NCI-H2196 (cell line): ENCODE measurements around the gene SIRT7.

Source experiments
- DNase-seq: peaks from one replicate; lab custom pipeline; 2025; ENCODE audit not compliant: unreplicated experiment; lab: John Stamatoyannopoulos, UW

The SIRT7 gene

DNA sequence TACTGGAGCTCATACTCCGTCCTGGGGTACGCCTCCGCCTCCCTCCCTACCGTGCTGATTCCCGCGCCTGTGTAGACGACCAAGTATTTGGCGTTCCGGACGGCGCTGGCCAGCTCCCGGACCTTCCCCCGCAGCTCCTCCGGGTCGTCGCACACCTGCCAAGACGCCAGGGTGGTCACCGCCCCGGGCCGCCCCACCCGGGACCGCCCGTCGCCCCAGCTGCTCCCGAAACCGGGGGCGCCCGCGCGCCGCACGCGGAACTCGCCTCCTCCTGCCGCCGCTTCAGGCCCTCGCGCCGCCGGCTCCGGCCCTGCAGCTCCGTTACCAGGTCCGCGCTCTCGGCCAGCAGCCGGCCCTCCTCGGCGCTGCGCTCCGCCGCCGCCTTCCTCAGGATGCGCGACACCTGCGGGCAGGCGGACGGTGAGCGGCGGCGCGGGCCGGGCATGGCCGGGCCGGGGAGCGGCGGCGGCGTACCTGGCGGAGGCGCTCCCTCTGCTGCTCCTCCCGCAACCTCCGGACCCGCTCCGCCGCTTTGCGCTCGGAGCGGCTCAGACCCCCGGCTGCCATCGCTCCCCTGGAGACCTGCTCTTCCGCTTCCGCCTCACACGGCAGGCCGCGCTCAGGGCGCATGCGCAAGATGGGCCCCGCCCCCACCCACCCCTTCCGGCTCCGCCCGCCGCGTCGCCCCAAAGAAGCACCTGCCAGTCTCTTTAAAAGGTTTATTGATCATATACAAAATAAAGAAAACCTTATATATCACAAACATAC lies at the start of gene SIRT7:
SIRT7 (minus strand) TSS at position 612 of the 768 bp plus-strand sequence; CDS start at position 567, 45 bp downstream.
- DNase-seq: peak; percentile 93

DNA sequence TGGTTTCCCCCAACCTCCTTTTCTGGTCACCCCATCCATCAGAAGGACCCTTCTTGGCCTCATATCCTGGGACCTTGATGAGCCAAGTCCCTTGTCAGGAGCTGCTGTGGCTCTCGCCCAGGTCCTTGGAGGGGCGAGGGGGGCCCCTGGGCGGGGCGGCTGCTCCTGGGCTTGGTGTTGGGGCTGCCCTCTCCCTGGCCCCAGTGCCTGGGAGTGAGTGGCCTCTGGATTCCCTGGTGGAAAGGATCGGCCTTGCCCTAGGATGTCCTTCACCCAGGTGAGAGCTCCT lies 49.2 kb upstream of the SIRT7 start:
- DNase-seq: no peak

DNA sequence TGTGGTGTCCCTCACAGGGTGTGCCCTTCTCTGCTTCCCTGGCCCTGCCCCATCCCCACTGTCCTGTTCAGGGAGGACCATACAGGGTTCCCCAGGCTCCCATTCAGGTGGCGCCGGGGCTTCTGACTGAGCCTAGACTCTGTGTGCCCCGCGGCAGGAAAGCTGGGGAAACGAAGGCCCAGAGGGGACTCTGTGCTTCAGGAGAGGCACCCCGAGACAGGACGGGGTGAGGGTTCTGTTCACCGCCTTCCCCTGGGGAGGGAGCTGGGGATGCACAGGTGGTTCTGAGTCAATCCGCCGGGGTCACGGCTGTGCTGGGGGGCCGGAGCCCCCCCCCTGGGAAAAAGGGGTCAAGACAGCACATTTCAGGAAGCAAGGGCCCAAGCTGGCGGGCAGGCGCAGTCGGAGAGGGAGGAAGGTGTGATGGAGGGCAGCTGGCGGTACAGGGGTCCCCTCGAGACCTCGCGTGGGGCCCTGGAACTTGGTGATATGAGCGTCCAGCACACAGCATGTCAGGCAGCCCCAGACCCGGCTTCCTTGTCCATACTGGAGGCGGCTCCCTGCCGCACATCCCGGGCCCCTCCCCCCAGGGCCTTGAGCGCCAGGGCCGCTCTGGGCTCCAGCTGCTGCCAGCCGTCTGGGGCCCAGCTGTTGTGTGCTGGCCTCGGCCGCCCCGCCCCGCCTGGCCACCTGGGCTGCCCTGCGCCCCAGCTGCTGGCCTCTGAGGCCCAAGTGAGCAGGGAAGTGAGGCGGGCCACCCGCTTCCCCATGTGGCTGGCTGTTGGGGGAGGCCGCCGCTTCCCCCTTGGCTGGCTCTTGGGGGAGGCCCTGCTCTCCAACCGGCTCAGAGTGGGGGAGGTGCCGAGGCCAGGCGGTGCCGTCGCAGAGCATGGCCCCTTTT lies 48.6 kb upstream of the SIRT7 start:
- peak; percentile 81 for DNase-seq

GRCh38 chr17:81964081-81964849 lies 46.3 kb upstream of the SIRT7 start:
- no peak for DNase-seq

GRCh38 chr17:81962499-81963441 lies 44.8 kb upstream of the SIRT7 start:
- no peak for DNase-seq

- no peak for DNase-seq
Measured at GRCh38 chr17:81961521-81962498, 43.8 kb upstream of the SIRT7 start.

GRCh38 chr17:81961087-81961511 lies 43.1 kb upstream of the SIRT7 start, which contains the start of gene NOTUM:
TSS of gene NOTUM (minus strand) at chr17:81961187. CDS start at chr17:81960909, 278 bp downstream.
- peak; percentile 79 for DNase-seq

GRCh38 chr17:81960130-81960958 lies 42.4 kb upstream of the SIRT7 start:
- DNase-seq: no peak

DNA sequence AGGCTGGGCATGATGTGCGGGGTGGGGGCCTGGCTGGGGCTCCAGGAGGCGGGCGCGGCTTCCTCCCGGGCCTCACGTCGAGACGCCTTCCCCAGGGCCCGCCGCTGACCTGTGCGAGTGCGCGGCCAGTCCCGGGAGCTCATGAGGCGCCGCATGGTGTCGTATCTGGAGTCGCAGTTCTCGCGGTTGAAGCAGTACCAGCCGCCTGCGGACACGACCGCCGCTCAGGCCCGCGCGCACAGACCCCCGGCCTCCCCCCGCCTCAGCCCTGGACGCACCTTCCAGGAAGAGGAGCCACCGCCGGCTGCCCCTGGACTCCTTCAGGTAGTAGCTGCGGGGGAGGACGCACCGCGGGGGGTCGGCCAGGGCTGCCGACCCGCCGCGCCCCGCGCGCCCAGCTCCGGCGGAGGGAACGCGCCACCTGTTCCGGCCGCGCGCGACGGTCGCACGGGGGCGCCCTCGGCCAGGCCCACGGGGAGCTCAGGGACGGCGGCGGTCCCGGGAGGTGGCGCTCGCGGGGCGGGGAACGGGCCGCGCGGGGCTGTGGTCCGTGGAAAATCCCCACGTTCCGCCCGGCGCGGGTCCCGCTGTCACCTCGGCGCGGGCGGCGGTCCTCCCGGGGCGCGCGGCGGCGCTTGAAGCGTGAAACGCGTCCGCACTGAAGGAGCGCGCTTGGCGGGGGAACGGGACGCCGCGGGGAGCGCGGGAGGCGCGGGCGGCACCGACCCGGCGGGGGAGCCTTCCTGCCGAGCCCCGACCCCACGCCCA lies 41.6 kb upstream of the SIRT7 start:
- DNase-seq: peak; percentile 85

- DNase-seq: no peak
Measured at GRCh38 chr17:81958633-81959342, 40.8 kb upstream of the SIRT7 start.

GRCh38 chr17:81957691-81958432 lies 39.9 kb upstream of the SIRT7 start:
- DNase-seq: no peak

- DNase-seq: no peak
Measured at GRCh38 chr17:81956607-81957589, 38.9 kb upstream of the SIRT7 start.

- DNase-seq: no peak
Measured at GRCh38 chr17:81955756-81956544, 38.0 kb upstream of the SIRT7 start.

GRCh38 chr17:81955058-81955681 lies 37.2 kb upstream of the SIRT7 start:
- no peak for DNase-seq
